ENCODE measurements around the gene MMP3.

DNA sequence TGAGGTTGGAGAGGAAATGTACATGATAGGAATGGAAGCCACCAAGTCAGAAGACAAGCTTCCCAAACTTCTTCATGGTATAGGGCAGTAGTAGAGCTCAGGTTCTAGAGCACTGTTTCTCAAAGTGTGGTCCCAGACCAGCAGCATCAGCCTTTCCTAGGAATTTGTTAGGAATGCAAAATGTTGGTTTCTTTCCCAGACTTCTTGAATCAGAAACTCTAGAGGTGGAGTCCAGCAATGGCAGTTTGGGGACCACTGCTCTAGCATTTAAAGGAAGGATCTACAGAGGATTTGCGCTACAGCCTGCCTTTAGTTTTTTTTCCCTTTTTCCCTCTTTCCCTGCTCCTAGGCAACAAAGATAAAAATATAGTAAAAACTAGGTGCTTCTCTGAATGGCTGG is 48.3 kb upstream of the MMP3 start:
- TF ChIP-seq POLR2A (IDR thresholded peaks at IDR 0.05), result no peak
- TF ChIP-seq, protein P1, sequence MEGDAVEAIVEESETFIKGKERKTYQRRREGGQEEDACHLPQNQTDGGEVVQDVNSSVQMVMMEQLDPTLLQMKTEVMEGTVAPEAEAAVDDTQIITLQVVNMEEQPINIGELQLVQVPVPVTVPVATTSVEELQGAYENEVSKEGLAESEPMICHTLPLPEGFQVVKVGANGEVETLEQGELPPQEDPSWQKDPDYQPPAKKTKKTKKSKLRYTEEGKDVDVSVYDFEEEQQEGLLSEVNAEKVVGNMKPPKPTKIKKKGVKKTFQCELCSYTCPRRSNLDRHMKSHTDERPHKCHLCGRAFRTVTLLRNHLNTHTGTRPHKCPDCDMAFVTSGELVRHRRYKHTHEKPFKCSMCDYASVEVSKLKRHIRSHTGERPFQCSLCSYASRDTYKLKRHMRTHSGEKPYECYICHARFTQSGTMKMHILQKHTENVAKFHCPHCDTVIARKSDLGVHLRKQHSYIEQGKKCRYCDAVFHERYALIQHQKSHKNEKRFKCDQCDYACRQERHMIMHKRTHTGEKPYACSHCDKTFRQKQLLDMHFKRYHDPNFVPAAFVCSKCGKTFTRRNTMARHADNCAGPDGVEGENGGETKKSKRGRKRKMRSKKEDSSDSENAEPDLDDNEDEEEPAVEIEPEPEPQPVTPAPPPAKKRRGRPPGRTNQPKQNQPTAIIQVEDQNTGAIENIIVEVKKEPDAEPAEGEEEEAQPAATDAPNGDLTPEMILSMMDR (IDR thresholded peaks at IDR 0.05 in 4 of 5, conservative IDR thresholded peaks at IDR 0.05 in 1 of 5), result no peak

Measured in gastrocnemius medialis (tissue), 4 donors.